Skeletal muscle cell (primary cell): ENCODE measurements around the gene PGBD1.

Source experiments
- DNase-seq: peaks from one replicate; pipeline ENCODE4 v3.0.0-alpha.2; 2010; ENCODE audit warnings: low read depth
- H3K4me3 ChIP-seq: 2 replicates; pipeline ENCODE4 v1.5.1; 2011; ENCODE audit warnings: low read depth, mild to moderate bottlenecking, control low read depth, low read length, moderate library complexity

The PGBD1 gene

GRCh38 chr6:28333047-28333446 is 51.7 kb downstream of the PGBD1 start:
- DNase-seq: no peak
- H3K4me3 ChIP-seq: no peak overlapping the region

- DNase-seq: no peak
- H3K4me3 ChIP-seq: no peak overlapping the region
Measured at GRCh38 chr6:28333599-28334018, 52.2 kb downstream of the PGBD1 start.

GRCh38 chr6:28334286-28335039 is 53.1 kb downstream of the PGBD1 start:
- no peak overlapping the region for H3K4me3 ChIP-seq
- DNase-seq: no peak

- DNase-seq: no peak
- peak overlapping the region; percentile 75 for H3K4me3 ChIP-seq
Measured at GRCh38 chr6:28335040-28335563, 53.7 kb downstream of the PGBD1 start.

GRCh38 chr6:28335564-28336283 is 54.4 kb downstream of the PGBD1 start, which contains the start of gene ZSCAN31:
TSS of gene ZSCAN31 (minus strand) at chr6:28336148. CDS start at chr6:28329683, 6,465 bp downstream.
- H3K4me3 ChIP-seq: peak within 1 kb of the TSS; percentile 75
- DNase-seq: peak; percentile 95

GRCh38 chr6:28336284-28337120 is 55.1 kb downstream of the PGBD1 start:
- DNase-seq: no peak
- H3K4me3 ChIP-seq: peak overlapping the region; percentile 75

GRCh38 chr6:28337121-28337520 is 55.7 kb downstream of the PGBD1 start:
- no peak for DNase-seq
- no peak overlapping the region for H3K4me3 ChIP-seq

- no peak for DNase-seq
- H3K4me3 ChIP-seq: no peak overlapping the region
Measured at GRCh38 chr6:28340310-28341095, 59.1 kb downstream of the PGBD1 start.

- DNase-seq: no peak
- no peak overlapping the region for H3K4me3 ChIP-seq
Measured at GRCh38 chr6:28343898-28344677, 62.7 kb downstream of the PGBD1 start.

GRCh38 chr6:28345201-28345600 is 63.8 kb downstream of the PGBD1 start:
- no peak overlapping the region for H3K4me3 ChIP-seq
- DNase-seq: no peak

- H3K4me3 ChIP-seq: no peak overlapping the region
- no peak for DNase-seq
Measured at GRCh38 chr6:28347119-28347518, 65.7 kb downstream of the PGBD1 start.

- peak overlapping the region; percentile 82 for H3K4me3 ChIP-seq
- DNase-seq: no peak
Measured at GRCh38 chr6:28349344-28349891, 68.0 kb downstream of the PGBD1 start.

- DNase-seq: peak; percentile 32
- H3K4me3 ChIP-seq: peak within 1 kb of the TSS; percentile 82
Measured at GRCh38 chr6:28349892-28350737, 68.7 kb downstream of the PGBD1 start, which contains the start of gene ZKSCAN3. TSS of gene ZKSCAN3 (plus strand) at chr6:28349947. CDS start at chr6:28359587, 9,640 bp downstream.

GRCh38 chr6:28351087-28351486 is 69.7 kb downstream of the PGBD1 start:
- no peak for DNase-seq
- no peak overlapping the region for H3K4me3 ChIP-seq

GRCh38 chr6:28351493-28351925 is 70.1 kb downstream of the PGBD1 start:
- H3K4me3 ChIP-seq: no peak overlapping the region
- no peak for DNase-seq
